Measurements from ENCODE around the gene CDH3.

GRCh38 chr16:68655806-68656205 is 10.7 kb downstream of the CDH3 start:
- TF ChIP-seq CTCF (conservative IDR thresholded peaks at IDR 0.05 in 1 of 2, IDR thresholded peaks at IDR 0.05 in 1 of 2; ENCODE audit: low read depth in 1 of 2, low read length in 2 of 2) = no peak
- no peak for TF ChIP-seq EZH2 (IDR thresholded peaks at IDR 0.05; ENCODE audit: low read length, missing control alignments)
